Chondrocyte (in vitro differentiated cells): Measurements from ENCODE around the gene SMARCA4. TPM values are rescaled to one million over a fixed set of nuclear protein-coding genes. Genes with fewer than 3 reads are reported as not detected.
"Not testable (repeated sequence)": the region's sequence is repeated elsewhere in the genome, so short reads cannot be mapped to it uniquely, and the experiment has no call there.

Experiments
- DNase-seq: peaks from one replicate; pipeline ENCODE4 v3.0.0; 2021; ENCODE audit warnings: mixed read lengths, low spot score
- H3K27ac Mint-ChIP-seq: one replicate; pipeline ENCODE4 v1.8.0; 2021; ENCODE audit warnings: mild to moderate bottlenecking, moderate library complexity, mixed read lengths; ENCODE audit not compliant: unreplicated experiment
- H3K27me3 Mint-ChIP-seq: 2 replicates; pipeline ENCODE4 v1.8.0; 2021; ENCODE audit warnings: low read depth, mixed read lengths
- H3K36me3 Mint-ChIP-seq: 2 replicates; pipeline ENCODE4 v1.8.0; 2021; ENCODE audit warnings: low read depth, mixed read lengths
- H3K4me1 Mint-ChIP-seq: 2 replicates; pipeline ENCODE4 v1.8.0; 2021; ENCODE audit warnings: low read depth, mild to moderate bottlenecking, mixed read lengths
- H3K4me3 Mint-ChIP-seq: one replicate; pipeline ENCODE4 v1.8.0; 2021; ENCODE audit warnings: mild to moderate bottlenecking, moderate library complexity, mixed read lengths; ENCODE audit not compliant: unreplicated experiment
- H3K9me3 Mint-ChIP-seq: 2 replicates; pipeline ENCODE4 v1.8.0; 2021; ENCODE audit warnings: low read depth, mixed read lengths
- CTCF ChIP-seq: fragments of 200-600 bp; sonication (generic); IDR thresholded peaks from 2 replicates; pipeline ENCODE4 v1.5.0; 2021; ENCODE audit warnings: antibody characterized with exemption, mild to moderate bottlenecking, moderate library complexity
- total RNA-seq: library from RNA; stranded (reverse); gene quantifications from 3 replicates; pipeline ENCODE4 v1.2.1, GENCODE V29; 2021

SMARCA4 gene
- total RNA-seq, 1 donor from 2014 or later: 107 TPM

- Mint-ChIP-seq H3K36me3 (no peaks in the 10 kb centered on the region), H3K27me3 (no peaks in the 10 kb centered on the region), H3K4me3 (no peak overlapping the region), H3K27ac (no peak overlapping the region), H3K9me3 (no peaks in the 10 kb centered on the region), H3K4me1 (peaks cover 15% of the 10 kb centered on the region)
- no peak for TF ChIP-seq CTCF
- DNase-seq: no peak
These were observed 8.0 kb upstream of the SMARCA4 start for GRCh38 chr19:10952809-10953208.

GRCh38 chr19:10959277-10959968, 1.4 kb upstream of the SMARCA4 start:
- peak overlapping the region; percentile 83 for H3K4me3 Mint-ChIP-seq
- not testable (repeated sequence) for DNase-seq, H3K9me3 Mint-ChIP-seq, H3K27me3 Mint-ChIP-seq, H3K36me3 Mint-ChIP-seq
- H3K27ac Mint-ChIP-seq: peak overlapping the region; percentile 91
- H3K4me1 Mint-ChIP-seq: peaks cover 33% of the 10 kb centered on the region

- Mint-ChIP-seq H3K9me3 (no peaks in the 10 kb centered on the region), H3K27me3 (no peaks in the 10 kb centered on the region), H3K36me3 (no peaks in the 10 kb centered on the region), H3K27ac (peak overlapping the region; percentile 93), H3K4me1 (peaks cover 37% of the 10 kb centered on the region), H3K4me3 (peak overlapping the region; percentile 87)
- no peak for DNase-seq
- TF ChIP-seq CTCF: no peak
These were observed 437 bp downstream of the SMARCA4 start for GRCh38 chr19:10961073-10961860.

- no peaks in the 10 kb centered on the region for H3K27me3 Mint-ChIP-seq
- DNase-seq: no peak
These were observed 2.0 kb downstream of the SMARCA4 start for GRCh38 chr19:10962863-10963262.

GRCh38 chr19:10963865-10964264, 3.0 kb downstream of the SMARCA4 start:
- Mint-ChIP-seq H3K9me3 (no peaks in the 10 kb centered on the region), H3K27ac (no peak overlapping the region), H3K36me3 (no peaks in the 10 kb centered on the region), H3K4me1 (peaks cover 50% of the 10 kb centered on the region), H3K27me3 (no peaks in the 10 kb centered on the region), H3K4me3 (no peak overlapping the region)
- DNase-seq: no peak
- TF ChIP-seq CTCF: no peak

More at GRCh38 chr19:10962863-10963262, 2.0 kb downstream of the SMARCA4 start:
- H3K27ac Mint-ChIP-seq: peak overlapping the region; percentile 65
- H3K4me1 Mint-ChIP-seq: peaks cover 41% of the 10 kb centered on the region
- H3K4me3 Mint-ChIP-seq: peak overlapping the region; percentile 87
- TF ChIP-seq CTCF: no peak
- H3K9me3 Mint-ChIP-seq: no peaks in the 10 kb centered on the region
- H3K36me3 Mint-ChIP-seq: no peaks in the 10 kb centered on the region
